ENCODE measurements around the gene GNG12.

GRCh38 chr1:67814121-67814772 lies 19.0 kb downstream of the GNG12 start:
- TF ChIP-seq POLR2A (IDR thresholded peaks at IDR 0.05) (no peak), CTCF (IDR thresholded peaks at IDR 0.05) (no peak), EP300 (IDR thresholded peaks at IDR 0.05) (no peak)
